ENCODE data around the gene TAL1.

DNA sequence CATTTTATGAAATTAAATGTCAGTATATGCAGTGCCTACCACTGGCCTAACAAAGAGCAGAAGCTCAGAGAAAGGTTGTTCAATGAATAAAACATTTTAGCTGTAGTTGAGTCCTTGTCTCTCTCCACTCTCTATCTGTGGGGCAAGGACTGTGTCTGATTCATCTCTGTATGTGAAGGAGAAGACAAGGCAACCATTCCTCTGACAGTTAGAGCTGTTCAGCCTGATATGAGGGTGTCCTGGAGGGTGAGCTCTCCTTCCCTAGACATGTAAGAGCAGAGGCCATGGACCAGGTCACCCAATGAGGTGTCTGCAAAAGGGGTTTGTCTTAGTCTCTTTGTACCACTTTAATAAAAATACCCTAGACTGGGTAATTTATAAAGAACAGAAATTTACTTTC is 37.7 kb downstream of the TAL1 start:
- TF ChIP-seq, protein P1, sequence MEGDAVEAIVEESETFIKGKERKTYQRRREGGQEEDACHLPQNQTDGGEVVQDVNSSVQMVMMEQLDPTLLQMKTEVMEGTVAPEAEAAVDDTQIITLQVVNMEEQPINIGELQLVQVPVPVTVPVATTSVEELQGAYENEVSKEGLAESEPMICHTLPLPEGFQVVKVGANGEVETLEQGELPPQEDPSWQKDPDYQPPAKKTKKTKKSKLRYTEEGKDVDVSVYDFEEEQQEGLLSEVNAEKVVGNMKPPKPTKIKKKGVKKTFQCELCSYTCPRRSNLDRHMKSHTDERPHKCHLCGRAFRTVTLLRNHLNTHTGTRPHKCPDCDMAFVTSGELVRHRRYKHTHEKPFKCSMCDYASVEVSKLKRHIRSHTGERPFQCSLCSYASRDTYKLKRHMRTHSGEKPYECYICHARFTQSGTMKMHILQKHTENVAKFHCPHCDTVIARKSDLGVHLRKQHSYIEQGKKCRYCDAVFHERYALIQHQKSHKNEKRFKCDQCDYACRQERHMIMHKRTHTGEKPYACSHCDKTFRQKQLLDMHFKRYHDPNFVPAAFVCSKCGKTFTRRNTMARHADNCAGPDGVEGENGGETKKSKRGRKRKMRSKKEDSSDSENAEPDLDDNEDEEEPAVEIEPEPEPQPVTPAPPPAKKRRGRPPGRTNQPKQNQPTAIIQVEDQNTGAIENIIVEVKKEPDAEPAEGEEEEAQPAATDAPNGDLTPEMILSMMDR (conservative IDR thresholded peaks at IDR 0.05 in 1 of 2, IDR thresholded peaks at IDR 0.05 in 1 of 2; ENCODE audit: extremely low read depth in 1 of 2, insufficient read depth in 1 of 2, low read depth in 1 of 2, low read length in 2 of 2): no peak
- TF ChIP-seq EZH2 (IDR thresholded peaks at IDR 0.05; ENCODE audit: borderline replicate concordance, low read length): no peak
